ENCODE data around the gene NIF3L1.

The NIF3L1 gene, protein sequence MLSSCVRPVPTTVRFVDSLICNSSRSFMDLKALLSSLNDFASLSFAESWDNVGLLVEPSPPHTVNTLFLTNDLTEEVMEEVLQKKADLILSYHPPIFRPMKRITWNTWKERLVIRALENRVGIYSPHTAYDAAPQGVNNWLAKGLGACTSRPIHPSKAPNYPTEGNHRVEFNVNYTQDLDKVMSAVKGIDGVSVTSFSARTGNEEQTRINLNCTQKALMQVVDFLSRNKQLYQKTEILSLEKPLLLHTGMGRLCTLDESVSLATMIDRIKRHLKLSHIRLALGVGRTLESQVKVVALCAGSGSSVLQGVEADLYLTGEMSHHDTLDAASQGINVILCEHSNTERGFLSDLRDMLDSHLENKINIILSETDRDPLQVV

DNA sequence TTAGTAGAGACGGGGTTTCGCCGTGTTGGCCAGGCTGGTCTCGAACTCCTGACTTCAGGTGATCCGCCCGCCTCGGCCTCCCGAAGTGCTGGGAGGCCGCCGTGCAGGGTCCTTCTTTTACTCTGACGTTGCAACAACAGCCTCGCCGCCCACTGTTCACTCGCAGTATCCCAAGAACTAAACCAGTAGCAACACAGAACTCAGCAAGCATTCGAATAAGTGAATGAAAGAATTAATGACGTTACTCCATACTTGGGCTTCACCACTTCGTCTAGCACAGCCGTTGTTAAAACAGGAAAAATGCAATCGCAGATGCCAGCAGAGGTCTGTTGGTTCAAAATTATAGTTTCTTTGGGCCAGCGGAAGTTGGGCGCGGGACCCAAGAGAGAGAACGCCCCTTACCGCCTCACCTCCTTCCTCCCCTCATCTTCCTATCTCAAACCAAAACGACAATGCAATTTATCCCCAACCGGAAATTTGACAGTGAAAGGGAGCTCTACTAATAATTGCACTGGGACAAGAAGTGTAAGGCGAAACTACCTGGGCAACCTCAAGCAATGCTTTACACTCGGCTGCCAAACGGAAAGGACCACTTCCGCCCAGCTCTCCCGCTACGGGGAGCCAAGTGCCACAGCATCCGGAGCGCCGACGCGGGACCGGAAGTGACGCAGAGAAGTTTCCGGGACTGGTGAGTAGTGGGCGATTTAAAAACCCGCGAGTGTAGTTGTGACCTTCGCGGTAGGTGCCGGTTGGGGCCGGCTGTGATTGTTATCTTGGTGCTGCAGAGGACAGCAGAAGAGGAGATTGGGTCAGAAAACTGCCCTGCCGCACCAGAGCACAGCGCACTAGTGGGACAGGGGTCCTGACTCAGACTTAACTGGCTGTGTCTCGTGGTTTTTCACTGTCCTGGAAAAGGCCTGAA lies at the start of gene NIF3L1, which contains the start of gene PPIL3:
Gene NIF3L1 (plus strand): TSS at position 668 of the 922 bp plus-strand sequence. CDS start 2,573 bp downstream, outside the sequence.
Gene PPIL3 (minus strand): TSS at position 374 of the 922 bp plus-strand sequence. CDS start 1,462 bp downstream, outside the sequence.
- DNase-seq = peak; percentile 98

DNA sequence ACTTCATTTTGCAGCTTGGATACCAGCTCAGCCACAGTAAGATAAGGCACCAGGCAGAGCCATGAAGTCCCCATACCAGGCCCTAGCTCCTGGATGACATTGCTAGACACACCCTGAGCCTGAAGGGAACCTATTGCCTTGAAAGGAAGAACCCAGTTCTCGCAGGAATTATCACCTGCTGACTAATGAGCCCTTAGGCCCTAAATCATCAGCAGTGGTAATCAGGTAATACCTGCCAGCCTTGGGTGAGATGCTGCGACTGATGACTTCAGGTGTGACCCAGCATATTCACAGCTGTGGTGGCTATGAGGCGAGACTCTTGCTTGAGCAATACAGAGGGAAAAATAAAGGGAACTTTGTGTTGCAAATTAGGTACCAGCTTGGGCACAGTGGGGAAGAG lies 49.7 kb upstream of the NIF3L1 start:
- no peak for DNase-seq

DNA sequence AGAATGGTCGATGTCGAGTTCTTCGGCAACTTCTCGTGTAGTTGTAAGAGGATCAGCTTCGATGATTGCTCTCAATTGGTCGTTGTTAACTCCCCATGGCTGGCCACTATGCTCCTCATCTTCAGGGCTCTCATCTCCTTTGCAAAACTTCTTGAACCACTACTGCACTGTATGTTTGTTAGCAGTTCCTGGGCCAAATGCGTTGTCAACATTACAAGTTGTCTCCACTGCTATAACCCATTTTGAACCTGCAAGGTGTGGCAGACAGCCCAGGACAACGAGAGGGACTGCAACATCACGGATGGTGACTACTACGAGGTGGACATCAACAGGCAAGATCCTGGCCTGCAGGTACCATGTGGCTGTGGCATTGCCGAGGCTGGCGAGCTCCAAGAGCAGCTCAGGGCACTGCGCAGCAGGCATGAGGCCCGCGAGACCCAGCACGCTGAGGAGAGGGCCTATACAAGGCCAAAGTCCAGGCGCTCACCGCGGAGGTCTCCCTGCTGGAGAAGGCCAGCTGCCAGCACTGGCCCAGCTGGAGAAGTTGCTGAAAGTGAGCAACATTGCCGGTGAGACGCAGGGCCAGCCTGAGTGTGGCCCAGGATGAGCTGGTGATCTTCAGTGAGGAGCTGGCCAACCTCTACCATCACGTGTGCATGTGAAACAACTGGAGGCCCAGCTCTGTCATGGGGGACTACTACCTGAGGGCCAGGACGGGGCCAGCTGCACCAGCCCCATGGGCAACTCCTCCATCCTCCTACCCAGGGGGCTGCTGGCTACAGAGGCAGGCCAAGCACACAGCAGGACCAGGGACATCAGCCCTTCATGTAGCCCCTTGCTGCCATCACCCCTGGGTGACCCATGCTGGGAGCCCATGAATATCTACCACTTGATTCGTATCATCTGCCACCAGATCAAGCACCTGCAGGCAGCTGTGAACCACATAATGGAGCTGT lies 44.9 kb upstream of the NIF3L1 start:
- DNase-seq = no peak

DNA sequence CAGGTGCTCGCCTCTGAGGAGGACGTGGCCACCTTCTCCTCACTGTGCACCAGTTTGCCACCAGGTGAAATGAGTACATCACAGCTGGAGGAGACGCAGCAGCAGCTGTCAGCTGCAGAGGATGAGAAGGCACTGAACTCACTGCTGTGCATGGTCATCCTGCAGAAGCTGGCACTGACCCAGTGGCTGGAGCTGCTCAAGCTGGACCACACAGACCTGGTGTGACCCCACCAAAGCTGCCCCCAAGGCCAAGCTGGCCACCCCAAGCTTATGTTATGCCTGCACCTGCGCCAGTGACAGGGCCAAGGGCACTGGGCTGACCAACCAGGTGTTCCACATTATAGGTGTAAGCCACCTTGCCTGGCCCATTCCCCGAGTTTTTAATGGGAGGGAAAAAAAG lies 44.0 kb upstream of the NIF3L1 start:
- no peak for DNase-seq

DNA sequence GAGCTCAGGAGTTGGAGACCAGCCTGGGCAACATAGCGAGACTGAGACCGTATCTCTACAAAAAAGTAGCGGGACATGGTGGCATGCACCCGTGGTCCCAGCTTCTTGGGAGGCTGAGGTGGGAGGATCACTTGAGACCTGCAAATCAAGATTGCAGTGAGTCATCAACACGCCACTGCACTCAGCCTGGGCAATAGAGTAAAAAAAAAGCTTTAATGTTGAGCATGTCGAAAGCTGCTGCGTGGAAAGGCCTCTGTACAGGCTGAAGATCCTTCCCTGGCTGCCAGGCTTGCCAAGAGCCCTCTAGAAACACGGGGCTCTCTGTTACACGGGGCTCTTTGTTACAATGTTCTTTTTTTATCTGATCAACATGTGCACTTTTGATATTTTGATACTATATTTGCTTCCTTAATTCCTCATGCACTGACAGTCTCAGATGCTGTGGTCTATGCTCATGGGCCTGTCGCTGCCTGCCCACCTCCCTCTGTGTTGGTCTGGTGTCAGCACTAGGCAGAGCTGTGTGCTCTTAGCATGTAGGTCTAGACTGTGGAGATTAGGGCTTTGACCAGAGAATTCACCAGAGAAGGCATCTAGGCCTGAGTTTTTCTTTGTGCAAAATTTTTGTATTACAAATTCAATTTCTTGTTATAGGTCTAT lies 43.4 kb upstream of the NIF3L1 start:
- DNase-seq = no peak

DNA sequence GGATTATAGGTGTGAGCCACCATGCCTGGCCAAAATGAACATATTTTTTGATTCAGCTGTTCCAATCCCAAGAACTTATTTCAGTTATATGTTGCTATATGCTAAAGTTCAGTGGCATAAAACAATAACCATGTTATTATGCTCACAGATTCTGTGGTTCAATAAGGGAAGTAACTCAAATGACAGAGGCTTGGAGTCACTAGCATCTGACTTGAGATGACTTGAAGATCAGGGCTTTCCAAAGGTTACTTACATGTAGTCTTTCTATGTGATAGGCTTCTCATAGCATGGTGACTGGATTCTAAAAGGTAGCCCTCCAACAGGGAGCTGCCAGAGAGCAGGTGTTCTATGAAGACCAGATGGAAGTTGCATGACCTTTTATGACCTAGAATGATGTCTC lies 41.9 kb upstream of the NIF3L1 start:
- DNase-seq = no peak

DNA sequence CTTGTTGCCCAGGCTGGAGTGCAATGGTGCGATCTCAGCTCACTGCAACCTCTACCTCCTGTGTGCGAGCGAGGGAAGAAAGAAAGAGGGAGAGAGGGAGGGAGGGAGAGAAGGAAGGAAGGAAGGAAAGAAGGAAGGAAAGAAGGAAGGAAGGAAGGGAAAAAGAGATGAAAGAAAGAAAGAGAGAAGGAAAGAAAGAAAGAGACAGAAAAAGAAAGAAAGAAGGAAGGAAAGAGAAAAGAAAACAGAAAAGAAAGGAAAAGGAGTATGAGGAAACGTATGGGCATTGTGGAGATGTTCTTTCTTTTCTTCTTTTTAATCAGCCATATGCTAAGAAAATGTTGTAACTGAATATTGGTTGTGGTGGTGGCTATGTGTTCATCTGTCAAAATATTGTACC lies 41.2 kb upstream of the NIF3L1 start:
- no peak for DNase-seq

DNA sequence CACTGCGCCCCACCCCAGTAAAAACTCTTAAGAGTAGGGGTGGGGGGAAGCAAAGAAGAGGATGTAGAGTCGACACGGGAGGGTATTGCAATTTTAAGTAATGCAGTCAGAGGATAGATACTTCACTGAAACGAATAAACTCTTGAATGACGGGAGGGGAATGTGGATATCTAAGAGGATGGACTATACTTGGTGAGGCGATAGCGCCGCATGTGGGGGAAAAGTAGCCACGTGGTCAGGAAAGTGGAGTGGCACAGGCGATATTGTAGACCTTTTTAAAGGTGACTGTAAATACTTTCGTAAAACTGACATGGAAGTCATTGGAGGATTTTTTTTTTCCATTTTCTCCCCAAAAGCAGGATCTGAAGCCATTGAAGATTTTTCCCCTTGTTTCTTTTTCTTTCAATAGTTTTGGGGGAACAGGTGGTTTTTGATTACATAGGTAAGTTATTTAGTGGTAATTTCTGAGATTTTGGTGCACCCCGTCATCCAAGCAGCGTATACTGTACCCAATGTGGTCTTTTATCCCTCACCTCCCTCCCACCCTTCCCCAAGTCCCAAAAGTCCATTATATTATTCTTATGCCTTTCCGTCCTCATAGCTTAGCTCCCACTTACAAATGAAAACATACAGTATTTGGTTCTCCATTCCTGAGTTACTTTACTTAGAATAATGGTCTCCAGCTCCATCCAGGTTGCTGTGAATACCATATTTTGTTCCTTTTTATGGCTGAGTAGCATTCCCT lies 38.5 kb upstream of the NIF3L1 start:
- DNase-seq = no peak

DNA sequence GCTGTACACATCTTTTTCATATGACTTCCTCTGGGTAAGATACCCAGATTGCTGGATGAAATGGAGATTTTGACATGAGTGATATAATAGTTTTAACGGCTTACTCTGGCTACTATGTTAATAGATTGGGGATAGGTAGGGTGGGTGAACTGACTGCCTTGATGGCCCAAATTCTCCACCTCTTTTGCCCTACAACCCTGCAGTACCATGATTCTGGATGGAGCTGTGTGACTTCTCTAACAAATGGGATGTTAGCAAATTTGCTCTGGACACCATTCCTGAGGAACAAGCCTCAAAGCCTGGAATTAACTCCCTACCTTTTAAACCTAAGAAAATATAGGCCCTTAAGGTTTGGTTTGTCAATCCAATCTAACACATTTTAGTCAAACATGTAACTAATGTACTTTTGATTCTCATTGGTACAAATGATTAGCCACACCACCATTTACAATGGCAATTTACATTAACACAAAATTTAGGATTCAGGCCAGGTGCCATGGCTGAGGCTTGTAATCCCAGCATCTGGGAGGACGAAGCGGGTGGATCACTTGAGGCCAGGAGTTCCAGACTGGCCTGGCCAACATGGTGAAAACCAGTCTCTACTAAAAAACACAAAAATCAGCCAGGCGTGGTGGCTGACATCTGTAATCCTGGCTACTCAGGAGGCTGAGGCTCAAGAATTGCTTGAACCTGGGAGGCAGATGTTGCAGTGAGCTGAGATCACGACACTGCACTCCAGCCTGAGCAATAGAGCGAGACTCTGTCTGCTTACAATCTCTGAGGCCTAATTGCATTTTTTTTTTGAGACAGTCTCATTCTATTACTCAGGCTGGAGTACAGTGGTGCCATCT lies 37.5 kb upstream of the NIF3L1 start:
- DNase-seq = no peak

DNA sequence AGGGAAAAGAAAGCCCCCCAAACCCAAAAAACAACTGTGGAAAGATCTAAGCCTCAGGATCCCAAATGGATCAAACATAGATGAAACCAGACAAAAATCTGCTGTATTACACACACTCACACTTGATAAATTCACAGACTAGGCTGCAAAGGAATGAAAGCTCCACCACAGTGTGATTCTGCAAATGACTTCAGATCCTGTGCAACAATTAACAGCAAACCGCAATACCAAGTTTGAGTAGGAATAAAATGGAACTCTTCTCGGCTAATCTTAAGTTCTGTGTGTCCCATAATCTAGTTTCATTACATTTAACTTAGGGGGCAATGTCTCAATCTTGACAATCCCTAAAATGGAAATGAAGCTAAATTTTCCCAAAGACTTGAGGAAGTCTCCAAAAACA lies 36.6 kb upstream of the NIF3L1 start:
- DNase-seq = no peak

DNA sequence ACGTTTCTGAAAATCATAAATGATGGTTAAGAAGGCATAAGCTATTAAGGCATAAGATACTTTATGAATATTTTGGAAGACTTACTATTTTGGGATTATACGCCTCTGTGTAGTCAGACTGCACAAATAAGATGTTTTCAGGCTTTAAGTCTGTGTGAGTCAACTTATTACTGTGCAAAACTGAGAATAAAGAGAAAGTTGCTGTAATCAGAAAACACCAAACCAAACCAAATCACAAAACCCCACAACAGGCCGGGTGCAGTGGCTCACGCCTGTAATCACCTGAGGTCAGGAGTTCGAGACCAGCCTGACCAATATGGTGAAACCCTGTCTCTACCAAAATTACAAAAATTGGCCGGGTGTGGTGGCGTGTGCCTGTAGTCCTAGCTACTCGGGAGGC lies 32.4 kb upstream of the NIF3L1 start:
- DNase-seq = no peak

DNA sequence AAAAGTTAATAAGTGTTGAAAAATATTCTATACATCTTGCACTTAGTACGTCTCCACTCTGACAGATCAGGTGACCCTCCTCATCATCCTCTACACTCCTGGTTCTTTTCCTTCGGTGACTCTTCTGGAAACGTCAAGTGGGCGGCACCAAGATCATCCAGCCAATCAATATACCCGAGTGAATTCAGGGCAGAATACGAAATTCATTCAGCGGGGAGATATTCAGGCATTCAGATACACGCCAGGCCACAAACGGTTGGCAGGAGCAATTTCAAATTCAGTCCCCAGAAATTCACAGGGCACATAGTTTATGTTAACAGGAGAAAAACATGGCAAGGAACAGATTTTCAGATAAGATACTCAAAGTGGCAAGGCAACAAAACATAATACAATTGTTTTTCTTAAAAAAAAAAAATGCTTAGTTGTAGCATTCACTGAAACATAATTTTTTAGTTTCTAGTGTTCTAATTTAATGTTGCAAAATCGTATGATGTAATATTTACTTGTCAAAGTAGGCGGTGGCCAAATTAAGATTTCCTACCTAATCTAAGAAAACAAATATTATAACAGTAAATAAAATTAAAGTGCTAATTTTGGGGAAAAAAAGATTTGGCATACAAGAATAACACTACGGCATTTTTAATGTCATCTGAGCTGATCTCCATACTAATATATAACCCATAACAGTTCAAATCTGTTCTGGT lies 28.9 kb upstream of the NIF3L1 start:
- peak; percentile 50 to 58 for DNase-seq

DNA sequence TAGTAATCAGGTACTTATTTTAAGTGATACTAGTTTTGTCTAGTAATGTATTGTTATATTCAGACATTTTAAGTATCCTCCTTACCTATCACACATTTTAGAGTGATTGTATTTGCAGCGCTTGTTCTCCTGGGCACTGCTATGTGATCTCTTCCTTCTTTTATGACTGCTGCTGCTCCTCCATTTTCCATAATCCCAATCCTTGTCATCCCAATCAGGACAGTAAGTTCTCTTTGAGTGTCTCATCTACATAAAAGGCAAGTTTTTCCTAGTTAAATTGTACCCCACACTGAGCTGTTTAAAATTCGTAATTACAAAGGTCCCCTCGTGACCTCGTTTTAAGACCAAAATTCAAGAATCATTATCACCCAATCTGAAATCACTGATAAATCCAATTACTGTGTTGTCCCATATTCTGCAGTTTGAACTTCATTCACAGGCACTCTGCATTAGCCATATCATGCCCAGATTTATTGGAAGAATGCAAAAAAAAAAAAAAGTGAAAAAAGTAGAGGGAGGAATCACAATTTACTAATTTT lies 27.5 kb upstream of the NIF3L1 start:
- no peak for DNase-seq

DNA sequence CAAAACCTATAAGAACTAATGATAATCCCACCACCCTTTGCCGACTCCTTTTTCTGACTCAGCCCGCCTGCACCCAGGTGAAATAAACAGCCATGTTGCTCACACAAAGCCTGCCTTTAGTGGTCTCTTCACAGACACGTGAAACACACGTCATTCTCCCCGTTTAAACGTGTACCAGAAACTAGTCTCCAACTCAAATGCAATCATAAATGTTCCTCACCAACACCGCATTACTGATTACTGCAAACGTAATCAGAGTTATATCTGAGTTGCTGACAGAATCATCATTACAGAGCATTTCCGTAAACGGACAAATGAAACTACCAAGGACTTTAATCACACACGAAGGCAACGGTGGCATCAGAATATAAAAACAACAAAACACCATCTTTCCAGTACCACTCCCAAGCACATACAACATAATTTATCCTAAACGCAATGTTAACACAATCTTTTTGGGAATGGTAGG lies 26.6 kb upstream of the NIF3L1 start:
- peak; percentile 71 to 74 for DNase-seq

DNA sequence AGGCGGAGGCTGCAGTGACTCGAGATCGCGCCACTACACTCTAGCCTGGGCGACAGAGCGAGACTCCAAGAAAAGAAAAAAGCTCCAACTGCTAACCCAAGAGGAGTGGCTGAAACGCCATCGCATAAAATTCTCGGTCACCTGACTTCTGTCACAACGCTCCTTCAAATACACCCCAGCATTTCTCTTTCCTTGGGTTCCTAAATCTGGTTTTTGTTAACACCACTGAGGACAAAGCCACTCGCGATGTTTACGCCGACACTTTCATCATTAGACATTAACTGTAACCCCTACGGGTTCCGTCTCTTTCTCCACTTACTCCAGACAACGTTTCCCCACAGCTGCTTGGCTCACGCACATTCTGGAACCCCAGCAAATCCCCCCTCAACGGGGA lies 25.4 kb upstream of the NIF3L1 start:
- DNase-seq = peak in 1 of 2 experiments; percentile 51

DNA sequence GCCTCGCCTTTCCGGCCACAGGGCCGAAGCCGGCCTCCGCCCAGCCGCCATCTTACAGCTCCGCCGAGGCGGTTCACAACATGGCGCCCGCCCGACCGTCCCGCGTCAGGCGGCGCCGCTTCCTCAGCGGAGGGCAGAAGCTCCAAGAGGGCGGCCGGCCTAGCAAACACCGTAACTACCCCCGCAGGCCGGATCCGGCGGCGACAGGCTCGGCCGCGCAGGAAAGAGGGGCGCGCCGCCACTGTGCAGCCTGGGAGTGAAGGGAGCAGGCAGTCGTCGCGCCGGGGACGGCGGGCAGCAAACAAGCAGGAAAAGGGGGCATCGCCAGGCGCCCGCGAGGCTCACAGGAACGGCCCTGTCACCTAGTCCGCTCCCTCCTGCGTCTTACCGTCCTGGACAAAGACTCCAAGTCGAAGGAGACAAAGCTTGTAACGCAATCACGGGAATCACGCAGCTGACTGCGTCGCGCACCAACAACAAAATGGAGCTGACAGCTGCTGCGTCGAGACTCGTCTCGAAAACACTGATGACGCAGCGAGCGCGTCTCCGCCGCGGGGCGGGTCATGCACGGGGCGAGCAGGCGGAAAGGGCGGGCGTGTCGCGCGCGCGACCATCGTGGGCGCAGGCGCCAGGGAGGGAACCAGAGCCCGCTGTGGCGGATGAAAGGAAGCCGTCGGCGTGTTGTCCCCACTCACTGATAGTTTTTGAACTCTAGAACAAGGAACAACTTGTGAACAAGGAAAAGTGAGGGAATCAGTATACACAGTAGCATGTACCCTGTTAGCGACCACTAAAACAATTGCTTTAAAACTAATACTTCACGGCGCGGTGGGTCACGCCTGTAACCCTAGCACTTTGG lies 24.8 kb upstream of the NIF3L1 start, which contains the start of gene CLK1:
Gene CLK1 (minus strand): TSS at position 483 of the 859 bp plus-strand sequence. CDS start 2,796 bp downstream, outside the sequence.
- peak; percentile 98 for DNase-seq

DNA sequence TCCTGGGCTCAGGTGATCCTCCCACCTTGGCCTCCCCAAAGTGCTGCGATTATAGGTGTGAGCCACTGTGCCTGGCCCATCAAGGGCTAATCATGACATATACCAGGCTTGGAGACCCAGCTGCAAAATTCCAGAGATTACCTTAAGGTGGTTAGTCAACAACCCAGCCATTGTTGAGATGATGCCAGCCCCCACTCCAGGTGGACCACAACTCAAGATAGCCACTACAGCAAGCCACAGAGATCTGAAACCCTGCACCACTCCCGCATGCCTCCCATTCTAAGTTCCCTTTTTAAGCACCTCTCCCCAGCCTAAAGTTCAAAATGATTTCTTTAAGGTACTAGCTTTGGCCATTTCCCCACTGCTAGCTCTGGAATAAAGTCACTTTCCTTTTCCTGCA lies 20.2 kb upstream of the NIF3L1 start:
- no peak for DNase-seq

DNA sequence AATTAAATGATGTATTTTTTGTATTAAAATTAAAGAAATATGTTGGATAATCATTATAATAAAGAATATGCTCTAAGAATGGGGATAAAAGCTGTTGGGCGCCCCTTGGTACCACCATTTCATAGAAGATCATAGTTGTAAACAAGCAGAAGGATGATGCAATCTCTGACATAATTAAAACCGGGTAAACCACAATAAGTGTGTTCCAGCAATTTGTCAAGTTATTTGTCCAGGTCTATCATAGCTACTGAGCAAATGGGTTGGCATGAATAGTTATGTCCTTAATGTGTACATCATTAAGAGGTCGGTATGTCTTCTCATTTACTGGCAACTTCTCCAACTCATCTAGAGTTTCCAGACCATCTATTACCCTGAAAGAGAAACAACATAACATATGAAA lies 18.0 kb upstream of the NIF3L1 start:
- no peak for DNase-seq

Measured in activated T-cell treated with anti-CD3 and anti-CD28 coated beads, Interleukin-2, amount 50 U/mL, for 48 hours (primary cell).